Activated CD4-positive, alpha-beta T cell treated with anti-CD3 and anti-CD28 coated beads, Interleukin-2, amount 10 ng/mL, durations not matched to agents 24 days and 14 days (primary cell): ENCODE measurements around the gene ERLIN1. TPM values are rescaled to one million over a fixed set of nuclear protein-coding genes. Genes with fewer than 3 reads are reported as not detected.

Experiments used
- DNase-seq: peaks from one replicate; pipeline ENCODE4 v3.0.0; 2022
- H3K27ac Mint-ChIP-seq: one replicate; pipeline ENCODE4 v1.8.0; 2022; ENCODE audit warnings: mild to moderate bottlenecking, mixed read lengths
- H3K27me3 Mint-ChIP-seq: one replicate; pipeline ENCODE4 v1.8.0; 2022; ENCODE audit warnings: mixed read lengths
- H3K36me3 Mint-ChIP-seq: one replicate; pipeline ENCODE4 v1.8.0; 2022; ENCODE audit warnings: low read depth, mild to moderate bottlenecking, mixed read lengths
- H3K4me1 Mint-ChIP-seq: one replicate; pipeline ENCODE4 v1.8.0; 2021; ENCODE audit warnings: mixed read lengths
- H3K4me3 Mint-ChIP-seq: one replicate; pipeline ENCODE4 v1.8.0; 2022; ENCODE audit warnings: mild to moderate bottlenecking, moderate library complexity, mixed read lengths
- H3K9me3 Mint-ChIP-seq: one replicate; pipeline ENCODE4 v1.8.0; 2021; ENCODE audit warnings: mixed read lengths
- intact Hi-C: fragments of 100-400 bp; cut with micrococcal nuclease; formaldehyde crosslinking; loops from one replicate; pipeline ENCODE4 v1.15.1; 2023
- total RNA-seq: library from RNA; stranded (reverse); gene quantifications from 2 replicates; pipeline ENCODE4 v1.2.3, GENCODE V29; 2022

The ERLIN1 gene
- total RNA-seq = 20.2 TPM in 2 replicates

DNA sequence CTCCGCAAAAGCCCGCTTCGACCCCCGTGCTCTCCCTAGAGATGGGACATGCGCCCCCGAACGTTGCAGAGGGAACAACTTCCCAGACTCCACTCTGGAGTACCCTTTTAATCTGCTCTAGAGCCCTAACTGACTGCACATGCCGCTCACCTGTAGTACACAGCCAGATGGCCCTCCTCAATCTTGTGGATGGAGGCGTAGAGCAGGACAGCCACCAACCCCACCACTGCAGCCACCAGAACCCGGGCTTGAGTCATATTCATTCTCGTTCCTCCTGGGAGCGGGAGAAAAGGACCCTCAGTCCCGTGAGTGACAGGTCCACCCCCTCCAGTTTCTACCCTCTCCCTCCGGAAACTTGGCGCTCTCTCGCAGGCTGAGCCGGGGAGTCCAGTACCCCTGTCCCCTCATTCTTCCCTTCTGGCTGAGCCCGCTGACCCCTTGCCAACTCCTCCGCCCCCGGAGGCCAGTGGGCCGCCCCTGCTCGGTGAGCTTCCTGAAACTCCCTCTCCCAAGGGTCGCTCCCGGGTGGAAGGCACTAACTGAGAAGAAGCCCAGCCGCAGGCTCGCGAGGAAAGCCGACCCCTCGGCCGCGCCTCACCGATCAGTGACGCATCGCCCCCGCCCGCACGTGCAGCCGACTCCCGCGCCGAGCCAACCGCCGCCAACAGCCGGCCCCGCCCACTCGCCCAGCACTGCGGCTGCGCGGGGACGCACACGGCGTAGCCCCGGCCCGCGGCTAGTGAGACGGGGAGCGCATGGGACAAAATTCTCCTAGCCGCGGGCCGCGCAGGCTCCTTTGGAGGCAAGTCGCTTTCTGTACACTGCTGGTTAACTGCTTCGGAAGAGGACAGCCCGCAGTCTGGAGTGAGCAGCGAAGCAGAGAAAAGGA, at the start of gene ERLIN1:
Gene ERLIN1, minus strand, starts transcription at position 666 of the 889 bp plus-strand sequence. Its CDS starts 403 bp downstream, at position 263.
- H3K36me3 Mint-ChIP-seq = peaks cover 42% of the 10 kb centered on the region
- intact Hi-C loops = loop anchor here (1.0 to 10.0 kb wide), 6 partner anchors 37 to 343 kb away; partner anchors contain the start of genes BLOC1S2, CHUK and NDUFB8
- H3K4me3 Mint-ChIP-seq = peak within 1 kb of the TSS; percentile 95
- H3K27ac Mint-ChIP-seq = peak within 1 kb of the TSS; percentile 97
- no peaks in the 10 kb centered on the region for H3K27me3 Mint-ChIP-seq
- H3K4me1 Mint-ChIP-seq = peaks cover 41% of the 10 kb centered on the region
- DNase-seq = peak; percentile 98
- H3K9me3 Mint-ChIP-seq = no peaks in the 10 kb centered on the region

DNA sequence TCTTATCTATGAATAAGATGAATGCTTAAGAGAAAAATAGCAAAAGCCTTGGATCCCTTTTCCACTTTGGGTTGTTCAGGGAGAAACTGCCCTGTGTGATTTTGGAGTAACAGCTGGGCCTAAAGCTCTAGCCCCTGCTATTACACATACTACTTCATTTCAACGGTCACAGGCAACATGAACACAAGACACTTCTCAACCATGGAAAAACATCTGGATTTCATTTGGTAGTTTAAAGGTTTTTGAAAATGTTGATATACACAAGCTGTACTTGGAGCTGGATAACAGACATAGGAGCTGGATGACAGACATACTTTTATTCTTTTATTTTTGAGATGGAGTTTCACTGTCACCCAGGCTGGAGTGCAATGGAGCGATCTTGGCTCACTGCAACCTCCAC, 46.3 kb upstream of the ERLIN1 start:
- Mint-ChIP-seq H3K27ac (no peak overlapping the region), H3K27me3 (no peaks in the 10 kb centered on the region), H3K4me3 (no peak overlapping the region), H3K36me3 (peaks cover 47% of the 10 kb centered on the region), H3K9me3 (no peaks in the 10 kb centered on the region), H3K4me1 (peaks cover 20% of the 10 kb centered on the region)
- DNase-seq = no peak
- intact Hi-C loops = no loop called here

DNA sequence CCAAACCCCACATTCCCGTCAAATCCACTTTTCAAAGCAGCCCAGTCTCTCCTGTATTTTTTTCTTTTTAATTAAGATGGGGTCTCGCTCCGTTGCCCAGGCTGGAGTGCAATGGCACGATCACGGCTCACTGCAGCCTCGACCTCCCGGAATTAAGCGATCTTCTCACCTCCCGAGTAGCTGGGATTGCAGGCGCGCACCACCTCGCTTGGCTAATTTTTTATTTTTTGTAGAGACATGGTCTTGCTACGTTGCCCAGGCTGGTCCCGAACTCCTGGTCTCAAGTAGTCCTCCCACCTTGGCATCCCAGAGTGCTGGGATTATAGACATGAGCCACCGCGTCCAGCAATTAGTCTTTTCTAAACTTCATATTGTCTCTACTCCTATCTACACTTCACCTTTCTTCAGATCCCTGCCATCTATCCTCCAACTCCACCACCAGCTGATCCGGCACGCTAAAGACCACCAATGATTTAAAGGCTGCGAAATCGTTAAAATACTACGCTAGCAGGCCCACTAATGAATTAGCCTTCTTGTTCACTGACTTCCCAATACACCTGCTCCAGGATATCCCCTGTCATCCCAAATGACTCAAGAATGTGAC, 44.1 kb upstream of the ERLIN1 start:
- Mint-ChIP-seq H3K4me1 (peaks cover 27% of the 10 kb centered on the region), H3K9me3 (no peaks in the 10 kb centered on the region), H3K4me3 (peak overlapping the region; percentile 86), H3K27ac (peak overlapping the region; percentile 81), H3K36me3 (peaks cover 47% of the 10 kb centered on the region), H3K27me3 (no peaks in the 10 kb centered on the region)
- DNase-seq = no peak
- intact Hi-C loops = loop anchor here (2.0 kb wide), 3 partner anchors 37 to 55 kb away; partner anchors contain the start of genes CWF19L1 and ERLIN1

DNA sequence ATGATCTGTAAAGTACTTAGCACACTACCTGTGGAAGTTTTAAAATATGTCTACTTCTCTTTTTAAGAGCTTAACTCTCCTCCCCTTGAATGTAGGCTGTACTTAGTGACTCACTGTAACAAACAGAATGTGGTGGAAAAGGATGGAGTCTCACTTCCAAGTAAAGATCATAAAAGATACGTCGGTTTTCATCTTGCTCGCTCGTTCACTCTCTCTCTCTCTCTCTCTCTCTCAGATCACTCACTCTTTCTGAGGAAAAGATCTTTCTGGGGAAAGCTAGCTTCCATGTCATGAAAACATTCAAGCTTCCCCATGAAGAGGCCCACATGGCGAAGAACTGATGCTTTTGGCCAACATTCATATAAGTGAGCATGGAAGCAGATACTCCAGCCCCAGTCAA, 38.0 kb upstream of the ERLIN1 start:
- no peak for DNase-seq
- H3K9me3 Mint-ChIP-seq = no peaks in the 10 kb centered on the region
- intact Hi-C loops = no loop called here
- H3K27ac Mint-ChIP-seq = no peak overlapping the region
- H3K36me3 Mint-ChIP-seq = peaks cover 42% of the 10 kb centered on the region
- H3K4me1 Mint-ChIP-seq = peaks cover 18% of the 10 kb centered on the region
- no peak overlapping the region for H3K4me3 Mint-ChIP-seq
- H3K27me3 Mint-ChIP-seq = no peaks in the 10 kb centered on the region

DNA sequence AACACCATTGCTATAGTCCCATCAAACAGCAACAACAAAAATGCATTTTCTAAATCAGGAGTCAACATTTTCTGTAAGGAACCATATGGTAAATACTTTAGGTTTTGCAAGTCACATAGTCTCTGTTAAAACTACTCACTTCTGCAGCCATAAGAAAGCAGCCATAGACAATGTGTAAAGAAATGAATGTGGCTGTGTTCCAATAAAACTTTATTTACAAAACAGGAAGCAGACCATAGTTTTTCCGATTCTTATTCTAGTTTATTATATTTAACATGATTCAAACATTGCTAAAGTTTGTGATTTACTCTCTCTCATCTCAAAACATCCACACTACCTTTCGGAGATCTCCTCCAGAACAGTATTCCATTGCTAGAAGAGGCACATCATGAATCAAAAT, 36.7 kb upstream of the ERLIN1 start:
- H3K4me1 Mint-ChIP-seq = peaks cover 10% of the 10 kb centered on the region
- H3K36me3 Mint-ChIP-seq = peaks cover 47% of the 10 kb centered on the region
- no peaks in the 10 kb centered on the region for H3K9me3 Mint-ChIP-seq
- no peaks in the 10 kb centered on the region for H3K27me3 Mint-ChIP-seq
- DNase-seq = no peak
- no peak overlapping the region for H3K4me3 Mint-ChIP-seq
- no peak overlapping the region for H3K27ac Mint-ChIP-seq
- intact Hi-C loops = no loop called here

DNA sequence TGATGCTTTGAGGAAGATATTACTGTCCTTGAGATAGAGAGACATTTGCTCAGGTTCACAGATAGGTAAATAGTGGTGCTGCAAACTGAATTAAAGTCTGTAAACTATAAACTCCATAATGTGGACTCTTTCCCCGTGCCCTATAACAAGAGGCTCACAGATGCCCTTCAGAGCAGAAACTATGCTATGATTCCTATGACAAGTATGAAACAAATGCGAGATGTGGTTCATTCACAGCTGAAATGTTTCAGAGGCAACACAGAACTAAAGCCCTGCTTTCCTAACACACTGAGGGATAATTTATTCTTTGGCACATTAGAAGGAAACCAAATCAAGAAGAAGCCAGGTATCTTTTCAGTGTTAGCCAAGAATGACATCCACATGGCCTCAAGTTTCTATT, 30.2 kb upstream of the ERLIN1 start:
- Mint-ChIP-seq H3K36me3 (peaks cover 51% of the 10 kb centered on the region), H3K9me3 (no peaks in the 10 kb centered on the region), H3K4me3 (no peak overlapping the region), H3K27me3 (no peaks in the 10 kb centered on the region), H3K4me1 (no peaks in the 10 kb centered on the region), H3K27ac (no peak overlapping the region)
- intact Hi-C loops = no loop called here
- no peak for DNase-seq

DNA sequence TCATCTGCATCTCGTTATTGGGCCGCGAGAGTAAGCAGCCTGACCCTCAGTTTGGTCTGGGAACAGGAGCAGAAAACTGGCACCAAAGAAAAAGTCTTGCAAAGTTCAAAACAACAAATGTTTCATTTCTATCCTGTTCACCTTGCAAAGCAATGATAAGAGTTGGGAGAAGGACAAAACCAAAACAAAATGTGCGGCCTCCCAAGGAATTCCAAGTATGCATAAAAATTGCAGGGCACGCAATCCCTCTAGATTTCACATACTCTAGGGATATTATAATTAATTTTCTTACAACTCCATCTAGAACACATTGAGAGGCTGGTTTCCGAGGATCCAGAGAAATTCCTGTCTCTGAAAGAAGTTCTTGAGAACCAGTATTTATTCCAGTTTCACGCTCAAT, 23.5 kb upstream of the ERLIN1 start:
- H3K4me3 Mint-ChIP-seq = no peak overlapping the region
- H3K9me3 Mint-ChIP-seq = no peaks in the 10 kb centered on the region
- peaks cover 44% of the 10 kb centered on the region for H3K36me3 Mint-ChIP-seq
- H3K4me1 Mint-ChIP-seq = peaks cover 5% of the 10 kb centered on the region
- H3K27ac Mint-ChIP-seq = no peak overlapping the region
- no peaks in the 10 kb centered on the region for H3K27me3 Mint-ChIP-seq
- no peak for DNase-seq
- intact Hi-C loops = no loop called here

DNA sequence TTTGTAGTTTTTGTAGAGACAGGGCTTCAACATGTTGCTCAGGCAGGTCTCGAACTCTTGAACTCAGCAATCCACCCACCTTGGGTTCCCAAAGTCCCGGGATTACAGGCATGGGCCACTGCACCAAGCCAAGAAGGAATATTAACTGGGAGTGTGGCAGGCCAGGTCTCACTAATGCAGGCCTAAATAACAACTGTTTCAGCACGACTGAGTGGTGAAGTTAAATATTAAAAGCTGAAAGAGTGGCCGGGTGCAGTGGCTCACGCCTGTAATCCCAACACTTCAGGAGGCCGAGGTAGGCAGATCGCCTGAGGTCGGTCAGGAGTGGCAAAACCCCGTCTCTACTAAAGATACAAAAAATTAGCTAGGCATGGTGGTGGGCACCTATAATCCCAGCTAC, 22.4 kb upstream of the ERLIN1 start:
- Mint-ChIP-seq H3K4me1 (peaks cover 7% of the 10 kb centered on the region), H3K9me3 (no peaks in the 10 kb centered on the region), H3K4me3 (no peak overlapping the region), H3K27ac (no peak overlapping the region), H3K27me3 (no peaks in the 10 kb centered on the region), H3K36me3 (peaks cover 45% of the 10 kb centered on the region)
- intact Hi-C loops = no loop called here
- DNase-seq = no peak

DNA sequence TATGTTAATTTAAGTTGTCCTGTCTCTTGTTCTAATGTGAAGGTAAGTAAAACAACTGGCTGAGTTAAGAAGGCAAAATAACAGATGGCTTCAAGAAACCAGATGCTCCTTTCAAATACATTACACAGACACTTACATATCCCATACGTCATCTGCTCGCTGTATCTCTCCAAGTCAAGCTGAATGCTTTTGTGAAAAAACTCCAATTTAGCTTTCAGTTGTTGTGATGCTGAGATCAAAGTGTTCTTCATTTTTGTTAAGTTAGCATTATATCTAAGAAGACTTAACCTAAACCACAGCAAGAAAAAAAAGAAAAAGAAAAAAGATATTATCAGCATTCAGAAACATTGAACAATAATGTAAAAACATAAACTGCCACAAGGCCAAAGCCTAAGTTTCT, 18.5 kb upstream of the ERLIN1 start:
- Mint-ChIP-seq H3K9me3 (no peaks in the 10 kb centered on the region), H3K36me3 (peaks cover 57% of the 10 kb centered on the region), H3K4me1 (peaks cover 7% of the 10 kb centered on the region), H3K27me3 (no peaks in the 10 kb centered on the region), H3K4me3 (no peak overlapping the region), H3K27ac (no peak overlapping the region)
- no peak for DNase-seq
- intact Hi-C loops = no loop called here

DNA sequence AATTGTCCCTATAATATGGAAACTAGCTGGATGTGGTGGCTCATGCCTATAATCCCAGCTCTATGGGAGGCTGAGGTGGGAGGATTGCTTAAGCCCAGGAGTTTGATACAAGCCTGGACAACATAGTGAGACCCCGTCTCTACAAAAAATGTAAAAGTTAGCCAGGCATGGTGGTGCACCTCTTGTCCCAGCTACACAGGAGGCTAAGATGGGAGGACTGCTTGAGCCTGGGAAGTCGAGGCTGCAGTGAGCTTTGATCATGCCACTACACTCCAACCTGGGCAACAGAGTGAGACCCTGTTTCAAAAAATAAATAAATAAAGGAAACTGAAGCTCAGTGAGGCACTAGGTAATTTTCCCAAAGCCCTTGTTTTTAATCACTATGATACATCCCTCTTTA, 15.7 kb upstream of the ERLIN1 start:
- H3K27ac Mint-ChIP-seq = no peak overlapping the region
- H3K36me3 Mint-ChIP-seq = peaks cover 65% of the 10 kb centered on the region
- no peak for DNase-seq
- H3K27me3 Mint-ChIP-seq = no peaks in the 10 kb centered on the region
- H3K4me3 Mint-ChIP-seq = no peak overlapping the region
- no peaks in the 10 kb centered on the region for H3K9me3 Mint-ChIP-seq
- intact Hi-C loops = no loop called here
- H3K4me1 Mint-ChIP-seq = peaks cover 7% of the 10 kb centered on the region

DNA sequence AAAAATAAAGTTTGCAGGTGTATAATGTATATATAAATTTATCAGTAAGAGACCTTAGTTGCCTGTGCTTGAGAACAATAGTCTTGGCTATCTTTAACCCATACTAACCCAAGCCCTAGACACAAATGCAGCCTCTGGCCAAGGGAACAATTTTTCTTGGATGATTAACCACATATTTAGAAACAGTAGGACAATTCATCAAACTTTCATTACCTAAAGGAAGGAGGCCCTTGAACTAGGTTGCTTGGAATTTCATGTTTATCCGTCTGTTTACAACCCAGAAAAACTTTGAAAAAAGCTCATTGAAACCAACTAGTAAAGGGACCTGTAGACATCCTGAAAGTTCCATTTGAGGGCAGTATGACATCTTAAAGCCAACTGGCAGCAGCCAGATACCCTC, 8.9 kb upstream of the ERLIN1 start:
- no peaks in the 10 kb centered on the region for H3K27me3 Mint-ChIP-seq
- intact Hi-C loops = no loop called here
- no peak overlapping the region for H3K27ac Mint-ChIP-seq
- peaks cover 8% of the 10 kb centered on the region for H3K4me1 Mint-ChIP-seq
- H3K36me3 Mint-ChIP-seq = peaks cover 57% of the 10 kb centered on the region
- DNase-seq = no peak
- no peak overlapping the region for H3K4me3 Mint-ChIP-seq
- H3K9me3 Mint-ChIP-seq = no peaks in the 10 kb centered on the region

DNA sequence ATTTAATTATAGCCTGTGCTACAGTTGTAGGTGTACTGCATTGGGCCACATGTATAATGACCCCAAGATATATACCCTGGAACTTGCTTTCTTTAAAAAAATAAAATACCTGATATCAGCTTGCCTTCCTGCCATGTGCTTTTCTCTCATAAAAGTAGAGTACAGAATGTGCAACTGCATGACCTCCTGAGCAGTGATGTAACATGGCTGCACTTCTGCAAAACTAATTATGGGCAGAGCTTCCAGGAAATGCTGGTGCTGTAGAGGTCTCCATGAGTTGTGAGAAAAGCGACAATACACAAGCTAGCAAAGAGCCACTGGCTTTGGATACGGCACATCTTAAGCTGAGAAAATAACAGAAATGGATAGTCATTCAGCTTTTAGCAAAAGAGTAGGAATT, 6.5 kb upstream of the ERLIN1 start:
- no peaks in the 10 kb centered on the region for H3K27me3 Mint-ChIP-seq
- H3K9me3 Mint-ChIP-seq = no peaks in the 10 kb centered on the region
- intact Hi-C loops = no loop called here
- peaks cover 17% of the 10 kb centered on the region for H3K4me1 Mint-ChIP-seq
- peaks cover 48% of the 10 kb centered on the region for H3K36me3 Mint-ChIP-seq
- DNase-seq = no peak
- H3K4me3 Mint-ChIP-seq = no peak overlapping the region
- H3K27ac Mint-ChIP-seq = no peak overlapping the region

DNA sequence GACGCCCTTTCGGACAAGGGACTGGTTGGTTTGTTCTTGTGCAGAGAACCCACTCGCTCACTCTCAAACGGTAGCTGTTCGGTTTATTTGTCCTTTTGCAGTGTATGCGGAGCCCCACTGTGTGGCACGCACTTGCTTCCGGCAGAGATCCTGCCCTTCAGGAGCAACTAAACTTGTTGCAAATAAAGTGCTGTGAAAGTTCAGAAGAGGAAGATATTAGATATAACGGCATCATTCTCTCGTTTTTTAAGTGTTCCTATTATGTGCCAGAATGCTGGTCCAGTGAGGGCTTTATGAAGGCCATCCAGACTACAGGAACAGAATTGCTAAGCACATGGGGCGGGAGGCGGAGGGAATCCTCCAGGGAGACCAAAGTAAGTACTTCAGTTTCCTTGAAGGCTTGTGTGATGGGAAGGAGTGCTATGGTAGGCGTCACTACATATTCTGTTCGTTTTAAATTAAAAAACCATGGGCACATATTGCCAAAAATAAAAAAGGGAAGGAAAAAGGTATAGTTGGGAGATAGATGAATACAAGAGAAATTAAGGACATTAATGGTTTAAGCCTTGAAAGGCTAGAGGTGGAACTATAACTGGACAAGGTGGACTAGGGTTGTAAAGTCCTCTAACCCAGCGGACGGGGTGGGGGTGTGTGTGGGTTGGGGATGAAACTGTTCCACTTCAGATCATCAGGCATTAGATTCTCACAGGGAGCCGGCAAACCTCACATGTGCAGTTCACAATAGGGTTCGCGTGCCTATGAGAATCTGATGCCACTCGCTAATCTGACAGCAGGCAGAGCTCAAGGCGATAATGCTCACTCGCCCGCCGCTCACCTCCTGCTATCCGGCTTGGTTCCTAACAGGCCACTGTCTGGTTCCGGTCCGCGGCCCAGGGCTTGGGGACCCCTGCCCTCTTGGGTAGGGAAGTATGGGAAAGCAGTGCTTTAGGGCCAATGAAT, 704 bp upstream of the ERLIN1 start:
- intact Hi-C loops = loop anchor here (1.0 to 10.0 kb wide), 6 partner anchors 38 to 342 kb away; partner anchors contain the start of genes BLOC1S2, CHUK and NDUFB8
- Mint-ChIP-seq H3K27ac (peak overlapping the region; percentile 97), H3K27me3 (no peaks in the 10 kb centered on the region), H3K4me1 (peaks cover 47% of the 10 kb centered on the region), H3K36me3 (peaks cover 49% of the 10 kb centered on the region), H3K4me3 (peak overlapping the region; percentile 95), H3K9me3 (no peaks in the 10 kb centered on the region)
- peak; percentile 65 for DNase-seq
